HG02678 (cell line): ENCODE results near the gene KLHL29.

Experiments
- ATAC-seq: cut with Tn5 transposase; IDR thresholded peaks from one replicate; pipeline ENCODE4 v1.9.1; 2021; ENCODE audit warnings: mild to moderate bottlenecking, moderate library complexity; ENCODE audit not compliant: unreplicated experiment

Gene KLHL29

GRCh38 chr2:23507267-23508065 is 122.5 kb downstream of the KLHL29 start:
- no peak for ATAC-seq

- ATAC-seq, result no peak
Measured at GRCh38 chr2:23508066-23508390, 123.0 kb downstream of the KLHL29 start.

- no peak for ATAC-seq
Measured at GRCh38 chr2:23509103-23509502, 124.1 kb downstream of the KLHL29 start.

GRCh38 chr2:23509596-23510292 is 124.8 kb downstream of the KLHL29 start:
- ATAC-seq, result no peak

GRCh38 chr2:23510471-23510870 is 125.5 kb downstream of the KLHL29 start:
- ATAC-seq, result no peak

- ATAC-seq, result no peak
Measured at GRCh38 chr2:23512778-23513177, 127.8 kb downstream of the KLHL29 start.

GRCh38 chr2:23513245-23513871 is 128.4 kb downstream of the KLHL29 start:
- no peak for ATAC-seq

GRCh38 chr2:23513872-23514793 is 129.2 kb downstream of the KLHL29 start:
- ATAC-seq, result no peak

GRCh38 chr2:23516520-23517256 is 131.7 kb downstream of the KLHL29 start:
- ATAC-seq, result no peak

GRCh38 chr2:23518481-23519333 is 133.7 kb downstream of the KLHL29 start:
- no peak for ATAC-seq

GRCh38 chr2:23519334-23519651 is 134.3 kb downstream of the KLHL29 start:
- ATAC-seq, result no peak

GRCh38 chr2:23520256-23520655 is 135.3 kb downstream of the KLHL29 start:
- ATAC-seq, result no peak

- ATAC-seq, result no peak
Measured at GRCh38 chr2:23521060-23521459, 136.1 kb downstream of the KLHL29 start.

- no peak for ATAC-seq
Measured at GRCh38 chr2:23522726-23523372, 137.9 kb downstream of the KLHL29 start.

GRCh38 chr2:23523373-23524260 is 138.6 kb downstream of the KLHL29 start:
- ATAC-seq, result no peak

GRCh38 chr2:23524261-23524706 is 139.3 kb downstream of the KLHL29 start:
- no peak for ATAC-seq

GRCh38 chr2:23525137-23525765 is 140.3 kb downstream of the KLHL29 start:
- no peak for ATAC-seq
